Measurements from ENCODE around the gene SPAG16.

GRCh38 chr2:214005337-214005736 lies 721.1 kb downstream of the SPAG16 start:
- no peak for TF ChIP-seq CTCF (IDR thresholded peaks at IDR 0.05; ENCODE audit: insufficient read depth, low read length, poor library complexity, severe bottlenecking)
- no peak for TF ChIP-seq EZH2phosphoT487 (conservative IDR thresholded peaks at IDR 0.05; ENCODE audit: low read length)
